HG03045 (cell line): ENCODE data around the gene PACSIN1.

Experiments
- ATAC-seq: cut with Tn5 transposase; IDR thresholded peaks from one replicate; pipeline ENCODE4 v1.9.1; 2021; ENCODE audit warnings: mild to moderate bottlenecking, moderate library complexity; ENCODE audit not compliant: unreplicated experiment

Gene PACSIN1

GRCh38 chr6:34560366-34561226, 94.7 kb downstream of the PACSIN1 start:
- no peak for ATAC-seq

- ATAC-seq: no peak
These were observed 95.3 kb downstream of the PACSIN1 start for GRCh38 chr6:34561227-34561530.

GRCh38 chr6:34562350-34562749, 96.5 kb downstream of the PACSIN1 start:
- ATAC-seq: no peak

- ATAC-seq: no peak
These were observed 97.1 kb downstream of the PACSIN1 start for GRCh38 chr6:34562861-34563512.

- ATAC-seq: no peak
These were observed 97.6 kb downstream of the PACSIN1 start for GRCh38 chr6:34563513-34563870.

- ATAC-seq: no peak
These were observed 98.3 kb downstream of the PACSIN1 start for GRCh38 chr6:34564181-34564580.

GRCh38 chr6:34565722-34566137, 99.9 kb downstream of the PACSIN1 start:
- ATAC-seq: no peak

GRCh38 chr6:34566830-34567546, 101.1 kb downstream of the PACSIN1 start:
- ATAC-seq: no peak

GRCh38 chr6:34568341-34569201, 102.7 kb downstream of the PACSIN1 start:
- ATAC-seq: no peak

GRCh38 chr6:34569361-34569973, 103.6 kb downstream of the PACSIN1 start:
- no peak for ATAC-seq

GRCh38 chr6:34570066-34570833, 104.4 kb downstream of the PACSIN1 start:
- no peak for ATAC-seq

- ATAC-seq: no peak
These were observed 105.5 kb downstream of the PACSIN1 start for GRCh38 chr6:34571388-34571787.

GRCh38 chr6:34572021-34572420, 106.1 kb downstream of the PACSIN1 start:
- no peak for ATAC-seq

GRCh38 chr6:34572585-34572984, 106.7 kb downstream of the PACSIN1 start:
- no peak for ATAC-seq

GRCh38 chr6:34573567-34574183, 107.8 kb downstream of the PACSIN1 start:
- ATAC-seq: no peak

- ATAC-seq: no peak
These were observed 108.9 kb downstream of the PACSIN1 start for GRCh38 chr6:34574647-34575293.

GRCh38 chr6:34575326-34575725, 109.5 kb downstream of the PACSIN1 start:
- no peak for ATAC-seq

GRCh38 chr6:34576286-34576955, 110.5 kb downstream of the PACSIN1 start:
- ATAC-seq: no peak
